Astrocyte (in vitro differentiated cells and primary cell): ENCODE data around the gene GPAT3. TPM values are rescaled to one million over a fixed set of nuclear protein-coding genes. Genes with fewer than 3 reads are reported as not detected.

ENCODE experiments used
- DNase-seq: peaks from one replicate; pipeline ENCODE4 v3.0.0-alpha.2; 2010; ENCODE audit warnings: low read depth
- FAIRE-seq: peaks from 2 replicates; lab custom pipeline; 2011; peaks lifted over from hg19 to GRCh38; lab: Jason Lieb, UNC
- H2AFZ ChIP-seq: 2 replicates; pipeline ENCODE4 v1.6.0; 2012; ENCODE audit warnings: low read depth, low read length, inconsistent platforms
- H3K27ac ChIP-seq: 2 replicates; pipeline ENCODE4 v1.5.1; 2011; ENCODE audit warnings: low read depth, low read length, inconsistent platforms
- H3K27me3 ChIP-seq: 2 replicates; pipeline ENCODE4 v1.6.0; 2011; ENCODE audit warnings: low read length, inconsistent platforms; ENCODE audit not compliant: insufficient read depth
- H3K36me3 ChIP-seq: 2 replicates; pipeline ENCODE4 v1.5.1; 2011; ENCODE audit warnings: low read length, inconsistent platforms; ENCODE audit not compliant: insufficient read depth
- H3K4me1 ChIP-seq: 2 replicates; pipeline ENCODE4 v1.5.1; 2011; ENCODE audit warnings: low read length, inconsistent platforms; ENCODE audit not compliant: insufficient read depth
- H3K4me2 ChIP-seq: 2 replicates; pipeline ENCODE4 v1.6.0; 2012; ENCODE audit warnings: low read length, inconsistent platforms
- H3K4me3 ChIP-seq: 2 replicates; pipeline ENCODE4 v1.5.1; 2011; ENCODE audit warnings: low read depth, mild to moderate bottlenecking, low read length, inconsistent platforms; ENCODE audit not compliant: insufficient read depth
- H3K79me2 ChIP-seq: 2 replicates; pipeline ENCODE4 v1.6.0; 2012; ENCODE audit warnings: mild to moderate bottlenecking, low read length, inconsistent platforms; ENCODE audit not compliant: insufficient read depth
- H3K9ac ChIP-seq: 2 replicates; pipeline ENCODE4 v1.6.0; 2012; ENCODE audit warnings: mild to moderate bottlenecking, low read length, inconsistent platforms
- H3K9me3 ChIP-seq: 2 replicates; pipeline ENCODE4 v1.5.1; 2012; ENCODE audit warnings: low read depth, mild to moderate bottlenecking, low read length, inconsistent platforms; ENCODE audit not compliant: insufficient read depth
- H4K20me1 ChIP-seq: 2 replicates; pipeline ENCODE4 v1.6.0; 2012; ENCODE audit warnings: low read length, inconsistent platforms; ENCODE audit not compliant: insufficient read depth
- H3K27ac Mint-ChIP-seq: one replicate; pipeline ENCODE4 v1.8.0; 2021; ENCODE audit warnings: mild to moderate bottlenecking, mixed read lengths; ENCODE audit not compliant: unreplicated experiment
- H3K27me3 Mint-ChIP-seq: one replicate; pipeline ENCODE4 v1.8.0; 2021; ENCODE audit warnings: low read depth, mixed read lengths; ENCODE audit not compliant: unreplicated experiment
- H3K36me3 Mint-ChIP-seq: one replicate; pipeline ENCODE4 v1.8.0; 2021; ENCODE audit warnings: low read depth, mixed read lengths; ENCODE audit not compliant: unreplicated experiment
- H3K4me1 Mint-ChIP-seq: one replicate; pipeline ENCODE4 v1.8.0; 2021; ENCODE audit warnings: low read depth, mixed read lengths; ENCODE audit not compliant: unreplicated experiment
- H3K4me3 Mint-ChIP-seq: one replicate; pipeline ENCODE4 v1.8.0; 2021; ENCODE audit warnings: mild to moderate bottlenecking, moderate library complexity, mixed read lengths; ENCODE audit not compliant: unreplicated experiment
- H3K9me3 Mint-ChIP-seq: one replicate; pipeline ENCODE4 v1.8.0; 2021; ENCODE audit warnings: mild to moderate bottlenecking, mixed read lengths; ENCODE audit not compliant: unreplicated experiment
- CTCF ChIP-seq: IDR thresholded peaks from 2 replicates; pipeline ENCODE4 v1.5.1; 2011; ENCODE audit warnings: low read depth, mild to moderate bottlenecking, inconsistent platforms, low read length, moderate library complexity; ENCODE audit not compliant: insufficient read depth
- EZH2 ChIP-seq: IDR thresholded peaks from 2 replicates; pipeline ENCODE4 v1.6.1; 2012; ENCODE audit warnings: mild to moderate bottlenecking, low read length, inconsistent platforms; ENCODE audit not compliant: insufficient read depth
- total RNA-seq: library from RNA; stranded (reverse); gene quantifications from 2 replicates; pipeline ENCODE4 v1.2.1, GENCODE V29; 2021

Gene GPAT3
- total RNA-seq, 1 donor from 2014 or later: 0.39 TPM

- Histone ChIP-seq H3K27me3 (no peaks in the 10 kb centered on the region), H3K9me3 (no peaks in the 10 kb centered on the region), H2AFZ (no peak overlapping the region), H4K20me1 (no peaks in the 10 kb centered on the region), H3K4me2 (no peak overlapping the region), H3K9ac (no peak overlapping the region), H3K4me1 (no peaks in the 10 kb centered on the region), H3K4me3 (no peak overlapping the region), H3K36me3 (peaks cover 3% of the 10 kb centered on the region), H3K79me2 (no peaks in the 10 kb centered on the region), H3K27ac (no peak overlapping the region)
- no peak overlapping the region for H3K4me3 Mint-ChIP-seq
- H3K27me3 Mint-ChIP-seq: peaks cover 3% of the 10 kb centered on the region
- TF ChIP-seq CTCF (no peak), EZH2 (no peak)
- DNase-seq (peak; percentile 39), FAIRE-seq (no peak)
- H3K36me3 Mint-ChIP-seq: no peaks in the 10 kb centered on the region
- H3K4me1 Mint-ChIP-seq: no peaks in the 10 kb centered on the region
- H3K27ac Mint-ChIP-seq: no peak overlapping the region
- no peaks in the 10 kb centered on the region for H3K9me3 Mint-ChIP-seq
Observed at GRCh38 chr4:83599183-83599582, 63.3 kb downstream of the GPAT3 start.

GRCh38 chr4:83603129-83603528 is 67.2 kb downstream of the GPAT3 start:
- Mint-ChIP-seq H3K4me1 (no peaks in the 10 kb centered on the region), H3K4me3 (no peak overlapping the region), H3K27me3 (peaks cover 3% of the 10 kb centered on the region), H3K9me3 (no peaks in the 10 kb centered on the region), H3K36me3 (no peaks in the 10 kb centered on the region), H3K27ac (no peak overlapping the region)
- Histone ChIP-seq H3K4me3 (no peak overlapping the region), H3K4me2 (no peak overlapping the region), H4K20me1 (no peaks in the 10 kb centered on the region), H2AFZ (no peak overlapping the region), H3K27ac (no peak overlapping the region), H3K9ac (no peak overlapping the region), H3K36me3 (peaks cover 3% of the 10 kb centered on the region), H3K9me3 (no peaks in the 10 kb centered on the region), H3K4me1 (no peaks in the 10 kb centered on the region), H3K79me2 (no peaks in the 10 kb centered on the region), H3K27me3 (no peaks in the 10 kb centered on the region)
- DNase-seq (no peak), FAIRE-seq (no peak)
- TF ChIP-seq CTCF (no peak), EZH2 (no peak)

GRCh38 chr4:83604321-83604720 is 68.4 kb downstream of the GPAT3 start:
- TF ChIP-seq CTCF (no peak), EZH2 (no peak)
- Histone ChIP-seq H3K9ac (no peak overlapping the region), H4K20me1 (no peaks in the 10 kb centered on the region), H3K4me2 (no peak overlapping the region), H3K4me3 (no peak overlapping the region), H2AFZ (no peak overlapping the region), H3K79me2 (no peaks in the 10 kb centered on the region), H3K9me3 (no peaks in the 10 kb centered on the region), H3K27me3 (no peaks in the 10 kb centered on the region), H3K4me1 (no peaks in the 10 kb centered on the region), H3K36me3 (peaks cover 3% of the 10 kb centered on the region), H3K27ac (no peak overlapping the region)
- Mint-ChIP-seq H3K27ac (no peak overlapping the region), H3K4me3 (no peak overlapping the region), H3K27me3 (peaks cover 3% of the 10 kb centered on the region), H3K36me3 (no peaks in the 10 kb centered on the region), H3K9me3 (no peaks in the 10 kb centered on the region), H3K4me1 (no peaks in the 10 kb centered on the region)
- FAIRE-seq (no peak), DNase-seq (no peak)
